ENCODE data around the gene HOXA4. TPM values are rescaled to one million over a fixed set of nuclear protein-coding genes. Genes with fewer than 3 reads are reported as not detected.

HOXA4 gene
- total RNA-seq, 1 experiment from 2014 or later, result 2.0 TPM

DNA sequence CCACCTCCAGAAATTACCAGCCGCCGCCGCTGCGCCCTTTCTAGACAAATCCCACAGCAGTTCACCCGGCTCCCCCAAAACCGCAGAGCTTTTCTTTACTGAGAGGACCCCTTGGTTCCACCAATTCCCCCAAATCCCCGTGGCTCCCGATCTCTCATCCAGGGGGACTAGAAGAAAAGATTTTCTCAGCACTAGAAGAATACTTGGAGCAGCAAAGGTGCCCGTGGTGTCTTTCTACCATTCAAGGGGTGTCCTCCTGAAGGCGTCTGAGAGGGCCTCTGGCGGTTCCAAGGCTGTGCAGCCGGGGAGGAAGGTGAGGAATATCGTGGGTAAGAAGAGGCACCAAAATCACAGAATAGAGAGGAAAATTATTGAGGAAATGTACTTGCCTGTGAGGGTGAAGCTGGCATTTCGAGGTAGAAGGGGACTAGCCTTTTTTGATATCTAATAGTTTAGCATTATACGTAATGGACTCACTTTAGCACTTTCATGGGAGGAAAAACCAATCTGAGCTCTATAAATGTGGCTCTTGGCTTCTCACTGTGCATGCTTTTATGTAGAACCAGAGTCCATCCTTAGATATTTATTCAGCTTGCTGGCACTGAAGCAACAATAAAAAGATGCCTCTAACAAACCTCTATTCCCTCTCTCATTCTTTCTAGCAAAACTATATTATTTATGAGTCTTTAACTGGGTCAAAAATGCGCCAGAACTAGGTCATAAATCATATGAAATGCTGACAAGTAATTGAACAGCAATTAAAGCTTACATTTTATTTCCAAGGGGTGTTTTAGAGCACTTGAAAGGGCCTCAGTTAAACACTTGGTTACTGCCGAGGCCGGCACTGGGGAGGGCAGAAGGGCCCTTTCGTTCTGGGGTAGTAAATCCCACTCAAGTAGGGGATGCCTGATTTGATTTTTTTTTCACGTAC is 14.3 kb downstream of the HOXA4 start:
- H3K9me2 ChIP-seq (ENCODE audit: insufficient read depth), result no peaks in the 10 kb centered on the region
- peak overlapping the region; percentile 87; the same call in 1 of the 2 replicates for H3K27ac ChIP-seq (ENCODE audit: low read depth, low read length)
- POLR2A ChIA-PET, result interaction anchor here (1.2 to 2.1 kb wide), 2 partner anchors 12 to 20 kb away, joined by 4 to 8 read pairs; partner anchors contain the start of gene HOXA1
- intact Hi-C loops (cut with micrococcal nuclease), result no loop called here
- CTCF ChIA-PET, result no interaction called here
- DNase-seq (ENCODE audit: low read depth, low spot score), result no peak
- no peaks in the 10 kb centered on the region for H3K36me3 ChIP-seq (ENCODE audit: control insufficient read depth in 1 of 2, insufficient read depth in 2 of 2, low read length in 2 of 2)
- H2AFZ ChIP-seq (ENCODE audit: low read depth, low read length, poor library complexity, severe bottlenecking), result no peak overlapping the region
- H3K4me3 ChIP-seq (replicated peaks in 1 of 2; ENCODE audit: low read depth in 1 of 2, low read length in 2 of 2), result peak overlapping the region; percentile 47 to 60; a peak in 2 of 4 replicates
- TF ChIP-seq POLR2AphosphoS5 (IDR thresholded peaks at IDR 0.05; ENCODE audit: low read depth, low read length) (no peak), ZBTB33 (IDR thresholded peaks at IDR 0.05; ENCODE audit: extremely low read depth, insufficient replicate concordance, low read length) (no peak), ZFX (IDR thresholded peaks at IDR 0.05) (no peak), MAX (IDR thresholded peaks at IDR 0.05) (no peak)
- TF ChIP-seq, protein P1, sequence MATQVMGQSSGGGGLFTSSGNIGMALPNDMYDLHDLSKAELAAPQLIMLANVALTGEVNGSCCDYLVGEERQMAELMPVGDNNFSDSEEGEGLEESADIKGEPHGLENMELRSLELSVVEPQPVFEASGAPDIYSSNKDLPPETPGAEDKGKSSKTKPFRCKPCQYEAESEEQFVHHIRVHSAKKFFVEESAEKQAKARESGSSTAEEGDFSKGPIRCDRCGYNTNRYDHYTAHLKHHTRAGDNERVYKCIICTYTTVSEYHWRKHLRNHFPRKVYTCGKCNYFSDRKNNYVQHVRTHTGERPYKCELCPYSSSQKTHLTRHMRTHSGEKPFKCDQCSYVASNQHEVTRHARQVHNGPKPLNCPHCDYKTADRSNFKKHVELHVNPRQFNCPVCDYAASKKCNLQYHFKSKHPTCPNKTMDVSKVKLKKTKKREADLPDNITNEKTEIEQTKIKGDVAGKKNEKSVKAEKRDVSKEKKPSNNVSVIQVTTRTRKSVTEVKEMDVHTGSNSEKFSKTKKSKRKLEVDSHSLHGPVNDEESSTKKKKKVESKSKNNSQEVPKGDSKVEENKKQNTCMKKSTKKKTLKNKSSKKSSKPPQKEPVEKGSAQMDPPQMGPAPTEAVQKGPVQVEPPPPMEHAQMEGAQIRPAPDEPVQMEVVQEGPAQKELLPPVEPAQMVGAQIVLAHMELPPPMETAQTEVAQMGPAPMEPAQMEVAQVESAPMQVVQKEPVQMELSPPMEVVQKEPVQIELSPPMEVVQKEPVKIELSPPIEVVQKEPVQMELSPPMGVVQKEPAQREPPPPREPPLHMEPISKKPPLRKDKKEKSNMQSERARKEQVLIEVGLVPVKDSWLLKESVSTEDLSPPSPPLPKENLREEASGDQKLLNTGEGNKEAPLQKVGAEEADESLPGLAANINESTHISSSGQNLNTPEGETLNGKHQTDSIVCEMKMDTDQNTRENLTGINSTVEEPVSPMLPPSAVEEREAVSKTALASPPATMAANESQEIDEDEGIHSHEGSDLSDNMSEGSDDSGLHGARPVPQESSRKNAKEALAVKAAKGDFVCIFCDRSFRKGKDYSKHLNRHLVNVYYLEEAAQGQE (IDR thresholded peaks at IDR 0.05; ENCODE audit: low read depth), result no peak
- TF ChIP-seq, protein P2, sequence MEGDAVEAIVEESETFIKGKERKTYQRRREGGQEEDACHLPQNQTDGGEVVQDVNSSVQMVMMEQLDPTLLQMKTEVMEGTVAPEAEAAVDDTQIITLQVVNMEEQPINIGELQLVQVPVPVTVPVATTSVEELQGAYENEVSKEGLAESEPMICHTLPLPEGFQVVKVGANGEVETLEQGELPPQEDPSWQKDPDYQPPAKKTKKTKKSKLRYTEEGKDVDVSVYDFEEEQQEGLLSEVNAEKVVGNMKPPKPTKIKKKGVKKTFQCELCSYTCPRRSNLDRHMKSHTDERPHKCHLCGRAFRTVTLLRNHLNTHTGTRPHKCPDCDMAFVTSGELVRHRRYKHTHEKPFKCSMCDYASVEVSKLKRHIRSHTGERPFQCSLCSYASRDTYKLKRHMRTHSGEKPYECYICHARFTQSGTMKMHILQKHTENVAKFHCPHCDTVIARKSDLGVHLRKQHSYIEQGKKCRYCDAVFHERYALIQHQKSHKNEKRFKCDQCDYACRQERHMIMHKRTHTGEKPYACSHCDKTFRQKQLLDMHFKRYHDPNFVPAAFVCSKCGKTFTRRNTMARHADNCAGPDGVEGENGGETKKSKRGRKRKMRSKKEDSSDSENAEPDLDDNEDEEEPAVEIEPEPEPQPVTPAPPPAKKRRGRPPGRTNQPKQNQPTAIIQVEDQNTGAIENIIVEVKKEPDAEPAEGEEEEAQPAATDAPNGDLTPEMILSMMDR (IDR thresholded peaks at IDR 0.05 in 2 of 3, conservative IDR thresholded peaks at IDR 0.05 in 1 of 3; ENCODE audit: borderline replicate concordance in 1 of 3, insufficient read depth in 1 of 3, low read depth in 2 of 3, low read length in 2 of 3), result no peak
- TF ChIP-seq, protein P3, sequence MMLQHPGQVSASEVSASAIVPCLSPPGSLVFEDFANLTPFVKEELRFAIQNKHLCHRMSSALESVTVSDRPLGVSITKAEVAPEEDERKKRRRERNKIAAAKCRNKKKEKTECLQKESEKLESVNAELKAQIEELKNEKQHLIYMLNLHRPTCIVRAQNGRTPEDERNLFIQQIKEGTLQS (IDR thresholded peaks at IDR 0.05), result no peak
- peaks cover 20% of the 10 kb centered on the region for H3K79me2 ChIP-seq (ENCODE audit: insufficient read depth, low read length)
- H3K4me2 ChIP-seq (ENCODE audit: low read length), result peak overlapping the region; percentile 92
- H4K20me1 ChIP-seq (ENCODE audit: insufficient read depth), result no peaks in the 10 kb centered on the region
- peak overlapping the region; percentile 72 for H3K9ac ChIP-seq (ENCODE audit: low read length)
- RAD21 ChIA-PET (ENCODE audit: low non-redundant PET in 1 of 2, low total read pairs in 2 of 2, uncharacterized antibody in 2 of 2, unreplicated experiment in 2 of 2), result interaction anchor here in 1 of 2 experiments (1.2 kb wide), 1 partner anchor 45 kb away, joined by 4 read pairs; no protein-coding TSS in a partner anchor
- TSS peak; percentile 36 for BruUV-seq (replicated peaks)
- peaks cover 59 to 84% of the 10 kb centered on the region in 2 experiments for H3K4me1 ChIP-seq (ENCODE audit: control insufficient read depth in 1 of 2, insufficient read depth in 2 of 2, low read length in 2 of 2)
- H3K27me3 ChIP-seq (ENCODE audit: insufficient read depth, low read length), result peaks cover 10% of the 10 kb centered on the region; the same call in 1 of the 2 replicates
- no peaks in the 10 kb centered on the region for H3K9me3 ChIP-seq (ENCODE audit: control insufficient read depth in 1 of 2, insufficient read depth in 1 of 2, low read depth in 1 of 2, low read length in 2 of 2)
- no peak for ATAC-seq
